Gastrocnemius medialis (tissue), 4 donors: ENCODE measurements around the gene SUB1.

Experiments
- POLR2A ChIP-seq, 2 donors: fragments of 450-650 bp; IDR thresholded peaks; one replicate each; pipeline ENCODE4 v1.6.1; 2017; ENCODE audit warnings: antibody characterized with exemption in 2 of 2, mild to moderate bottlenecking in 2 of 2, moderate library complexity in 2 of 2
- TF ChIP-seq, protein P1 (sequence below), 5 experiments: fragments of 450-650 bp in 3 of 5; fragments of 200-600 bp in 2 of 5; sonication (generic) in 2 of 5; IDR thresholded peaks in 4 of 5; conservative IDR thresholded peaks in 1 of 5; 1 replicate in 4 of 5; 2 replicates in 1 of 5; pipeline ENCODE4 v1.5.1; 2016 to 2019; ENCODE audit warnings: antibody characterized with exemption in 5 of 5, mild to moderate bottlenecking in 3 of 5, moderate library complexity in 3 of 5

DNA sequence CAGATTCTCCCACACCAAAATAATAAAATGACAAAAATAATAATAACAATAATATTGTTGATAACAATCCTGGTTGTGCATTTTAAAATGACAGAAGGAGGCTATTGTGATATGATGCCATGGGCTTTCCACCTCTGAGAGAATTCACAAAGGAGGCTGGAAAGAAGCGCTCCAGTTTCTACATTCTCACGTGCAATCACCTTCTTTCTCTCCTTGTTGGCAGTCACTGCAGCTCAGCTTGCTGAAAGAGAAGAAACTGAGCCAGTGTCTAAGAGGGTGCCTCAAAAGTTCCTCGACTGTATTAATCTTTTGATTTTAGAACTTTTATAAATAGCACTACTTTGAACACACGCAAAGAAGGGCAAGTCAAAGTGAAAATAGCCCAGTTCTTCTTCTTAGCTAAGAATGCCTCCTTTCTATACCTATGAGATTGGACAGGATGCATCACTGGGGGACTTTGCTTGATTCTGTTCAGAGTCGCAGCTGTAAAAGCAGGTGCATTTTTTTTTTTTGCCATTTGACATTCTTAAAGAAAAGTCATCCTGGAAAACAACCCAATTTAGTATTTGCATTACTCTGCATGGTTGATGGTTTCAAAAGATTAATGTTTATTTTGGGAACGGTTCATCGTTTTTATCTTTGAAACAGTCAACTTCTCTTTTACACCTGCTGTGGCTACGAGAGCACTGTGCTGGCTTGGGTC lies 12.4 kb upstream of the SUB1 start:
- TF ChIP-seq POLR2A (IDR thresholded peaks at IDR 0.05): no peak
- TF ChIP-seq, protein P1, sequence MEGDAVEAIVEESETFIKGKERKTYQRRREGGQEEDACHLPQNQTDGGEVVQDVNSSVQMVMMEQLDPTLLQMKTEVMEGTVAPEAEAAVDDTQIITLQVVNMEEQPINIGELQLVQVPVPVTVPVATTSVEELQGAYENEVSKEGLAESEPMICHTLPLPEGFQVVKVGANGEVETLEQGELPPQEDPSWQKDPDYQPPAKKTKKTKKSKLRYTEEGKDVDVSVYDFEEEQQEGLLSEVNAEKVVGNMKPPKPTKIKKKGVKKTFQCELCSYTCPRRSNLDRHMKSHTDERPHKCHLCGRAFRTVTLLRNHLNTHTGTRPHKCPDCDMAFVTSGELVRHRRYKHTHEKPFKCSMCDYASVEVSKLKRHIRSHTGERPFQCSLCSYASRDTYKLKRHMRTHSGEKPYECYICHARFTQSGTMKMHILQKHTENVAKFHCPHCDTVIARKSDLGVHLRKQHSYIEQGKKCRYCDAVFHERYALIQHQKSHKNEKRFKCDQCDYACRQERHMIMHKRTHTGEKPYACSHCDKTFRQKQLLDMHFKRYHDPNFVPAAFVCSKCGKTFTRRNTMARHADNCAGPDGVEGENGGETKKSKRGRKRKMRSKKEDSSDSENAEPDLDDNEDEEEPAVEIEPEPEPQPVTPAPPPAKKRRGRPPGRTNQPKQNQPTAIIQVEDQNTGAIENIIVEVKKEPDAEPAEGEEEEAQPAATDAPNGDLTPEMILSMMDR (IDR thresholded peaks at IDR 0.05 in 4 of 5, conservative IDR thresholded peaks at IDR 0.05 in 1 of 5): no peak
